Measurements from ENCODE around the gene IFI30.
"Not testable (repeated sequence)": the region's sequence is repeated elsewhere in the genome, so short reads cannot be mapped to it uniquely, and the experiment has no call there.

Gene IFI30

DNA sequence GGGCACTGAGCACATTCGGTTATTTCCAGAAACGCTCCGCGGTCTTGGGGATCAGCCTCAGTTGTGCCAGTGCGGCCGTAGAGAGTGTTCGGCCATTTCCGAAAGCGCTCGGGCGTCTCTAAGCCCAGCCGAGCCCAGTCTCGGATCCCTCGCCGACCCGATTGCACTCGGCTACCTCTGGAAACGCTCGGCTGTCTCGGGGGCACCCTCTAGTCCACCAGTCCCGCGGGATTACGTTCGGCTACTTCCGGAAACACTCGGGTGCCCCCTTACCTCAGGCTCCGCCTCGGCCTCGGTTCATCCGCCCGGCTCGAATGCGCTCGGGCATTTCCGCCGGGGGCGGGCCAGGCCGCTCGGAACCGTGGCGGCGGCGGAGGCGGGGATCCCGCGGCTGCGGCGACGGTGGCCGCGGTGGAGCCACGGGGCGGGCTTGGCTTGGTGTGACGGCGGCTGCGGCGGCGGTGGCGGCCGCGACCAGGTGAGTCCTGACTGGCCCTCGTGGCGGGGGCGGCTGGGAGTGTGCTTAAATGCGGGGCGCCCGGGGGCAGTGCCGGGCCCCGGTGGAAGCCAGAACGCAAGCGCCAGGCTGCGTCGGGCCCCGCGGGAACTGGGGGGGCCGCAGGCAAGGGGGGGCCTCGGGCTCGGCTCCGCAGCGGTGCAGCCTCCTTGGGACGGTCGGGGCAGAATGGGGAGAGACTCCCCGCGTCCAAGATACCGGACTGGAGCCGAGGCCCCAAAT lies 20.6 kb upstream of the IFI30 start, which contains the start of gene PIK3R2:
PIK3R2 (plus strand) TSS at position 347 of the 739 bp plus-strand sequence. CDS start 2,717 bp downstream, outside the sequence.
- DNase-seq, result peak; percentile 99 to 100

DNA sequence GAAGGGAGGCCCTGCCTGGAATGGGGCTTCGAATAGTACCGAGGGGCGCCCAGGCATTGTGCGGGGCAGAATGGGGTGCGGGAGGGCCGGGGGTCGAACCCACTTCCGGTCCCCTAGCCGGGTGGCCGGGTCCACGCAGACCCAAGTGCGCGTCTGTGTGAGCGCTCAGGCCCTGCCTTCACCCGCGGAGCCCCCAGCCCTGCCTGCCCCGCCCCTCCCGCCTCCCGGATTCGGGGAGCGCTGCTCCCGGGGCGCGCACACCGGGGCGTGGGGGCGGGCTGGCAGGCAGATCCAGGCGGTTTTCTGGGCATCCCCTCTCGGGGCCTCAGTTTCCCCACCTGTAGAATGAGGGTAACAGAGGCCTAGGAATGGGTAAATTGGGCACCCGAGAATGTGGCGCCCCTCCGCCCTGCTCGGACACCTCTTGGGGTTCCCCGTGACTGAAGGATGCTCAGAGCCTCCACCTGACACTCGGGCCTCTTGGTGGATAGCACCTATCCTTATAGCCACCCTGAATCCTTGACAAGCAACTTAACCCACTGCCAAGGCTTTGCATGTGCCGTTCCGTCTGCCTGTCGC lies 20.0 kb upstream of the IFI30 start:
- no peak for DNase-seq

DNA sequence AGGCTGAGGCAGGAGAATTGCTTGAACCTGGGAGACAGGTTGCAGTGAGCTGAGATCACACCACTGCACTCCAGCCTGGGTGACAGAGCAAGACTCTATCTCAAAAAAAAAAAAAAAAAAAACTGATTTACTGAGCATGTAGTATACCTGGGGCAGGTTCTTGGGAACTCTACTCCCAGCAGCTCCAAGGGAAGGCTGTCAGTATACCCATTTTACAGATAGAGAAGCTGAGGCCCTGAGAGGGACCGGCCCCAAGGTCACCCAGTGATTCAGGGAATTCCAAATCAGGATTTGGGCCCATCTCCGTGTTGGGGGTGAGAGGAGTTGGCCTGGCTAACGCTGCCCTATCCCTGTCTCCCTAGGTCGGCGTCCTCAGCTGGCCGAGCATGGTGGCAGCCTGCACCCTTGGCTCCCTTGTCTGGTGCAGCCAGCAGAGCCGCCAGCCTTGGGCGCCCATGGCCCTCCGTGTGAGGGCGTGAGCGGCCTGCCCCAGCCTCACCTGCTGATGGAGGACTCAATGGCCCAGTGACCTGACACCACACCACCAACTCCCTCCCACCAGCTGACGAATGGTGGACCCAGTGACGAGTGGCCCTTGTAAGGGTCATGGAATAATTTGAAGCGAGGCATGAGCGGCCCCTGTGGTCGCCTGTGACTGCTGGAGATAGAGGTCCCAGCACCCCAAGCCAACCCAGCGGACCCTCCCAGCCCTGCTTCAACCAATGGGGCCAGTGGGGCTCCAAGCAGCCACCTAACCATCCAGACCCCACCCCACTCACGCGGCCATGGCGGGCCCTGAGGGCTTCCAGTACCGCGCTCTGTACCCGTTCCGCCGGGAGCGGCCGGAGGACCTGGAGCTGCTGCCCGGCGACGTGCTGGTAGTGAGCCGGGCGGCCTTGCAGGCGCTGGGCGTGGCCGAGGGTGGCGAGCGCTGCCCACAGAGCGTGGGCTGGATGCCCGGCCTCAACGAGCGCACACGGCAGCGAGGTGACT lies 18.2 kb upstream of the IFI30 start:
- no peak for DNase-seq

DNA sequence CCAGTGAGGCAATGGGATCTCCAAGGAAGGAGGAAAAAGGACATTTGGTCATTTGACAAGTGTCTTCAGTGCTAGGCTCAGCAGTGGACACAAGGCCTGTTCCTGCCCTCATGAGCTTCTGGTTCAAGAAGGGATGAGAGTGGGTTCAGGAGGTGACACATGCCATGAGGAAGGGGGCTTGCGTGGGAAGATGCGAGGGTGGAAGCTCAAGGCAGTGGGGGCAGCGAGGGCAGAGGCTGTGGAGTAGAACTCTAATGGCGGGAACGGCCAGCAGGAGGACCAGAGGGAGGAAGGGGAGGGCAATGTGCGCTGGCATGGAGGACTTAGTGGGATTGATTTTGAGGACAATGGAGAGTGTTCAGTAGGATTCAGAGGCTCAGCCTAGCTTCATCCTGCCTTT lies 17.3 kb upstream of the IFI30 start:
- no peak for DNase-seq

- peak; percentile 94 to 99 for DNase-seq
Observed at GRCh38 chr19:18156841-18157464, 16.7 kb upstream of the IFI30 start.

DNA sequence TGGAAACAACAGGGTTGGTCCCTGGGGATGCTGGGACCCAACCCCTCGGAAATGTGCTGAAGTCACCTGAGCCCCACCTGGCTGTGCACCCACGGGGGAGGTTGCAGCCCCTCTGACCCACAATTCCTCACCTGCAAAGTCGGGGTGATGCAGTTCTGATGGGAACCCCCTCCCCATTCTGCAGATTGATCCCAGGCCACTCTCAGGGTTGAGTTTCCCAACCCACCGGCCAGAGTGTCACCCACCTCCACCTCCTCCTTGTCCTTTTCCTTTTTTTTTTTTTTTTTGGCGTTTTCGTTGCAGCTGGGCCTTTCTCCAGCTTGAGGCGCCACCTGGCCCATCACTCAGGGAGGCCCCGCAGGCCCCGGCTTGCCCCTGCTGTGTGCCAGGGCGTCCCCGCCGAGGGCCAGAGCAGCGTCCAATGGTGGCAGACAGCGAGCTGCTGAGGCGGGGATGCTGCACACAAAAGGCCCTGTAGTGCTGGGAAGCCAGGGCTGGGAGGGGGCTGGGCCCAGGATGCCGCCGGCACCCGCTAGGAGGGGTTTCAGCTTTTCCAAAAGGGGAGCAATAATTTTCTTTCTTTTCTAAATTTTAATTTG lies 16.0 kb upstream of the IFI30 start:
- DNase-seq, result peak; percentile 93 to 97

- no peak for DNase-seq
Observed at GRCh38 chr19:18158467-18158866, 15.1 kb upstream of the IFI30 start.

- not testable (repeated sequence) for DNase-seq
Observed at GRCh38 chr19:18159059-18159616, 14.5 kb upstream of the IFI30 start.

- DNase-seq, result no peak
Observed at GRCh38 chr19:18159810-18160209, 13.8 kb upstream of the IFI30 start.

DNA sequence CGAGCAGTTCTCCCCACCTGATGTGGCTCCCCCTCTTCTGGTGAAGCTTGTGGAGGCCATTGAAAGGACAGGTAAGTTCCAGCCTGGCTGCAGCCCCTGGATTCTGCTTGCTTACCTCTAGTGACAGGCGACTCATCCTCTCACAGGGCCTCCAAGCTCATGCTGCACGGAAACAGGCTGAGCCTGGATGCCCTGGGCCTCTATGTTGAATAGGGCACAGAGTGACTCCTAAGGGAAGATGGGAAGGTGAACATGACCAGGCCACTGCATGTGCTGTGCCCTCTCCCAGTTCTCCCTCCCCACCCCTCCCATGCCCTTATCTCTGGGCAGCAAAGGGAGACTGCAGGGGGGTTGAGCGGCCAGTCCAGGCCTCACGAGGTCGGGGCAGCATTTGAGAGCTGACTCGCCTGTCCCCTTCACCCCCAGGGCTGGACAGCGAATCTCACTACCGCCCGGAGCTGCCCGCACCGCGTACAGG lies 13.1 kb upstream of the IFI30 start:
- DNase-seq, result no peak

DNA sequence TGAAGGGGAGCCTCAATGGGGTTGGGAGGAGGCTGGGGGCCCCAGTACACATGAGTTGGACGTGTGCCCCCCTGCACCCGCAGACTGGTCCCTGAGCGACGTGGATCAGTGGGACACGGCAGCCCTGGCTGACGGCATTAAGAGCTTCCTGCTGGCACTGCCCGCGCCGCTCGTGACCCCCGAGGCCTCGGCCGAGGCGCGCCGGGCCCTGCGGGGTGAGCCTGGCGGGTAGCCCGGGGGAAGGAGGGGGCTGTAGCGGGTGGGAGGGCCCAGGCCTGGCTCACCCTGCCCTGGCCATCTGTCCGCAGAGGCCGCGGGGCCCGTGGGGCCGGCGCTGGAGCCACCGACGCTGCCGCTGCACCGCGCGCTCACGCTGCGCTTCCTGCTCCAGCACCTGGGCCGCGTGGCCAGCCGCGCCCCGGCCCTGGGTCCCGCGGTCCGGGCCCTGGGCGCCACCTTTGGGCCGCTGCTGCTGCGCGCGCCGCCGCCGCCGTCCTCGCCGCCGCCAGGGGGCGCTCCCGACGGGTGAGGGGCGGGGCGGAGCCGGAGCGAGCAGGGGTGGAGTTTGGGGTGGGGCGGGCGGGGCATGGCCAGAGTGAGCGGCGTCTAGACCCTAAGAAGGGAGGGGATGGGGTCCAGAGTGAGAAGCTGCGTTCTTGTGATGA lies 12.5 kb upstream of the IFI30 start:
- peak; percentile 13 to 70 for DNase-seq

GRCh38 chr19:18161636-18162002 lies 12.0 kb upstream of the IFI30 start:
- DNase-seq, result no peak

DNA sequence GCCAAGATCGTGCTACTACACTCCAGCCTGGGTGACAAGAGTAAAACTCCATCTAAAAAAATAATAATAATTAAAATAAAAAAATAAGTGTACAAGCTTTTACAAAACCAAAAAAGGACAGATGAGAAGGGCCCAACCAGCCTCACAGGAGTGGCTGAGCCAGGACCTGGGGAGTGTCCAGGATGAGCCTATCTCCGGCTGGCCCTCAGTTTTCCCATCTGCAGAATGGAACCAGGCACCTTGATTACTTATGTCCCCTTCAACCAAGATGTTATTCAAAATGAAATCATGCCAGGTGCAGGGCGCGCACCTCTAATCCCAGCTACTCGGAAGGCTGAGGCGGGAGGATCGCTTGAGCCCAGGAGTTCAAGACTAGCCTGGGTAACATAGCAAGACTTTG lies 9.5 kb upstream of the IFI30 start:
- no peak for DNase-seq

DNA sequence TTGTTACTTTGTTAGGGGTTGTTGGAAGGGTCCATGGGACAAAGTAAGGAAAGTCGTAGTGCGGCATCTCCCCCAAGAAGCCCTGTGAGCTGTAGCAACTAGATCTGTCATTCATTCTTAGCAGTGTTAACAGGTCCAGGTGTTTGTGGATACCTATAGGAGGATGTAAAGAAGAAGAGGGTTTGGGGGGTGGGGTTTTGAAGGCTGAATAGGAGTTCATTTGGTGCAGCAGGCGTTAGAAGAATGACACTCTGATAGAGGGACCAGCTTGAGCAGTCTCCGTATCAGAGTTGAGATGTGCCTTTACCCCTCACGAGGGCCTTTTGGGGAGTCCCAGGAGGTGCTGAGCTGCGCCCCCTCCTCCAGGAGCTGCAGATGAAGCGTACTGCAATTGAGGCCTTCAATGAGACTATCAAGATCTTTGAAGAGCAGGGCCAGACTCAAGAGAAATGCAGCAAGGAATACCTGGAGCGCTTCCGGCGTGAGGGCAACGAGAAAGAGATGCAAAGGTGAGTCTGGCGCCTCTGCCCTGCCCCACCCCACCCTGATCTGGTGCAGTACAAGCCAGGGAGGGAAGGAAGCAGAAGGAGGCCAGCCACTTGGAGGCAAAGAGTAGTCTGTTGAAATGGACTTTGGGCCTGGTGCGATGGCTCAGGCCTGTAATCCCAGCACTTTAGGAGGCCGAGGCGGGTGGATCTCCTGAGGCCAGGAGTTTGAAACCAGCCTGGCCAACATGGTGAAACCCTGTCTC lies 7.6 kb upstream of the IFI30 start:
- DNase-seq, result no peak

DNA sequence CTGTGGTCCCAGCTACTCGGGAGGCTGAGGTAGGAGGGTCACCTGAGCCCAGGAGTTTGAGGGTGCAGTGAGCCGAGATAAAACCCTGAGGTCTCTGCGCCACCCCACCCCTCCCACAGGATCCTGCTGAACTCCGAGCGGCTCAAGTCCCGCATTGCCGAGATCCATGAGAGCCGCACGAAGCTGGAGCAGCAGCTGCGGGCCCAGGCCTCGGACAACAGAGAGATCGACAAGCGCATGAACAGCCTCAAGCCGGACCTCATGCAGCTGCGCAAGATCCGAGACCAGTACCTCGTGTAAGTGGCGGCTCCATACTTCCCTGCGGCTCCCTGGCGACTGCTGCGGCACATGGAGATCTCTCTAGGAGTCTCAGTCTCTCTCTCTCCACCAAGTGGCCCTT lies 6.6 kb upstream of the IFI30 start:
- no peak for DNase-seq

DNA sequence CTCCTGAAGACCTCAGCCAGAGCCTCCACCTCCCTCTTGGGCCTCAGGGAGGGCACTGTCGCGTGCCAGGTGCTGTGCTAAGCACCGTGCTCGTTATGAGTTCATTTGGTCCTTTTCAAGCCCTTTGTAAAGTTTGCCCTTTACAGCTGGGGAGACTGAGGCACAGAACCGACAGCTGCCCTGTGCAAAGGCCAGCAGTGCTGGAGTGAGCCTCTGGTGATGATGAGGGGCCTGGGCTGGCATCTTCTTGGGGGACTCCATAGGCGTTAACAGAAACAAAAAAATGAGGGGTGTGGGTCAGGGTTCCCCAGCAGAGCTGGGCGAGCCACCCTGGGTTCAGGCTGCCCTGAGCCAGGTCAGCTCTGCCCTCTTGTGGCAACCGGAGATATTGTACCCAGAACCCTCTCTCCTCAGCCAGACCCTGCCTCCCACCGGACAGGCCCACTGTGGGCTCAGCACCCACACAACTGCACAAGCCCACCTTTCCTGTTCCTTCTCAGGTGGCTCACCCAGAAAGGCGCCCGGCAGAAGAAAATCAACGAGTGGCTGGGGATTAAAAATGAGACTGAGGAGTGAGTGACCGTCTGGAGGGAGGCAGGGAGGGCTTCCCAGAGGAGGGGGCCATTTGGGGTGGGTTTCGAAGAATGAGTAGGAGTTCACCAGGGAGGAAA lies 5.5 kb upstream of the IFI30 start:
- peak in 1 of 2 experiments; percentile 40 for DNase-seq

- no peak for DNase-seq
Observed at GRCh38 chr19:18168673-18169381, 4.8 kb upstream of the IFI30 start.

GRCh38 chr19:18170714-18171255 lies 2.8 kb upstream of the IFI30 start:
- no peak for DNase-seq
